Hypothalamus (tissue), 51 donors: ENCODE measurements around the gene MYORG.
"Not testable (repeated sequence)": the region's sequence is repeated elsewhere in the genome, so short reads cannot be mapped to it uniquely, and the experiment has no call there.

Experiments
- DNase-seq, 51 donors: peaks; one replicate each; lab custom pipeline; 2025; lab: John Stamatoyannopoulos, UW

The MYORG gene

GRCh38 chr9:34338079-34338478 lies 38.6 kb downstream of the MYORG start:
- DNase-seq: not testable (repeated sequence)

- DNase-seq: no peak
Measured at GRCh38 chr9:34337403-34337802, 39.3 kb downstream of the MYORG start.

DNA sequence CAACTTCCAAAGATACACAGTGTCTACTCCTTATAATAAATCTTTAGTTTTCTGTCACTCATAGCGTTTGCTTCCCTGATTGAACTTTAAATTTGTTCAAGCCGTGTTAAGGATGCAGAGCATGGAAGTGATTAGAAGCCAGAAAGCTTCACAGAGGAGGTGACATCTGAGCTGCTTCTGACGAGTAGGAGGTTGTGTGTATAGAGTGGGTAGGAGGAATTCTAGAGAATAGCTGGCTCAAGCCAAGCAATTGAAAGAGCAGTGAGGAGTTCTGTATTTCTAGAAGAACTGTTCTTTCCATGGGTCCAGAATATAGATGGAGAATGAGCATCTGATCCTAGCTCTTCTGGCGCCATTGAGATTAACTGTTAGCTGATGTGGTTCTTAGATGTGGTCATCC lies 41.3 kb downstream of the MYORG start:
- DNase-seq: no peak

DNA sequence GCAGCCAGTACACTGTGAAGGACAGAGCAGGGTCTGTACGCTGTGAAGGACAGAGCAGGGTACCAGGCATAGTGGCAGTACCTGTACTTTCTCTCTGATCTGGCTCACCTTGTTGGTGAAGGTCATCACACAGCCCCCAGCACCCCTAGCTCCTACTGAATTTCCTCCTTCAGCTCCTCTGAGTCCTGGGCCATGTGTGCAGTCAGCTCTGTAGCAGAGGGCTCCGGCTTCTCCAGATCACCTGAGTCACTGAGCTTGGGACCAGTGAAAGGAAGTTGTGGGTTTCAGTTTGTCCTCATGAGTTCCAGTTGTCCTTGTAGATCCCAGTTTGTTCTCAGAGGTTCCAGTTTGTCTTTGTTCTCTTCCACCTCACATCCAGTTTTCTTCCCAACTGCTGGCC lies 41.8 kb downstream of the MYORG start:
- DNase-seq: peak in 3 of 51 donors; percentile 19 to 74 (median 46)

DNA sequence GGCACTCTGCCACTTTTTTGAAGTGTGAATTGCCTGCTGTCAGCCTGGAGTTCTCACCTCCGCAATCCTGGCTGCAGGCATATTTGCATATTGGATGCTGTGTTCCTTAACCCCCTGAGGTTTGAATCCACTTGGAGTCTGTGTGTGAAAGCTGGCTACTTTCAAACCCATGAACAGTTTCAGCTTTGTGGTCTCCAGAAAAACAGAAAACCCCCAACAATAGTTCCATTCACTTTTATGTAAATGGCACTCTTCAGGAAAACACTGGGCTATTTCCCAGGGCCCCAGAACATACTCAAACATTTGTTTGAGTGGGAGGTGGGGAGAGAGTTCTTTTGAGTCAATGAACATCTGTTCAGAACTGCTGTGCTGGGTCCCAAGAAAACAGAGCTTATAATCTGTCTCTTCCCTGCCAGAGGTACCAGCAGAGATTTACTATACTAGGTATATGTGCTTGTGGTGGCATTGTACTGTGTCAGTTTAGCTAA lies 42.3 kb downstream of the MYORG start:
- peak in 34 of 51 donors; percentile 12 to 91 (median 56) for DNase-seq

DNA sequence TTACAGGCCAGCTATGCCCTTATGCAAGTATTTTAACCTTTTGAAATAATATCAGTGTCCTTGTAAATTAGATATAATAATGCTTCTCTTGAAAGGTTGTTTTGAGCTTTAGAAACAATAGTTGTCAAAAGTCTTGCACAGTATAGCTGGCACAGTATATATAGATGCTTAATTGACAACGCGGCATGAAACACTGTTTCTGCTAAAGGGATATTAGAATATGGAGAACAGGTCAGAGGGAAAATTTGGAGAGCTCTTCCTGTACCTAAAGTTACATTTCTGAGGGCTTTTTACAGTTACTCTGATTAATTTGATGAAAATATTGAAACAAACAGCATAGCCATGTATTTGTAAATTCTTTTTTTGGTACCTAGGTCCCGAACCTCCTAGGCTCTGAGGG lies 42.9 kb downstream of the MYORG start:
- no peak for DNase-seq

DNA sequence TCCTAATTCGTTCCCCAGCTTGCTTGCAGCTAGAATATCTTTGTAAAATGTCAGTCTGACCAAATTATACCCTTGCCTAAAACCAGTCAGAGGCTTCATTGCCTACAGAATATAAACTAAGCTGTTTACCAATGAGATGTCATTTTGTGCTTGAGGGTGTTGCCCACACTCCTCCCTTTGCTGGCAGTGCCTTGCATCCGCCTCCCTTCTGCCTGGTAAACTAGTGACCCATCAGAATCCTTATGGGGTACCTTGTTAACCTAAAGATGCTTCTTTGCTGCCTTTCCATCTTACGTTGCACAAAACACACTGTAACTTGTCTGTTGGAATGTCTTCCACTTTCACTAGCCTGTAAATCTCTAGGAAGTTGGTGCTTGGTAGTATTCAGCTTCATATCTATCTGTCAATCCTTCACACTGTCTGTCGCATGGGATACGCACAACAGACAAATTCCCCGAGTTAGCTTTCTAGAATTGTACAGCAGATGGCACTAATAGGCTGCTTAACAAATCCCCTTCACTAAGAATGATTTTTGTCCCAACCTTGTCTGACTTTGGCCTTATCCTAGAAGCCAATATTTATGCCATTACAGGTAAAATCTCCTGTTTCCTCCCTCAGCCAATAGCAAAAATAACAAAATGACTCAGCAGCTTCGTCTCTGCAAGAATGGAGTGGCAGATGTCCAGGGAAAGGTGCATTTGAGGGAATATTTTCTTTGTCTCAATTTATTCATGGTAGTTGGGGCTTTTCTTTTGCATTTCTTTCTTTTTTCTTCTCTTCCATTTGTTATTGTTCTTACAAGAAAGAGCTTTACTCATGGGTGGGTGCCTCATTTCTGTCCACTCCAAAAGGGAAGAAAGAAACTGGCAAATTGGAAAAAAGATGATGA lies 44.4 kb downstream of the MYORG start:
- DNase-seq: peak in 6 of 51 donors; percentile 14 to 82 (median 50)

- no peak for DNase-seq
Measured at GRCh38 chr9:34331196-34331595, 45.5 kb downstream of the MYORG start.

GRCh38 chr9:34328987-34329832 lies 47.5 kb downstream of the MYORG start, which contains the start of the genes KIF24 and NUDT2:
Gene KIF24 (minus strand): TSS chr9:34329268. CDS start chr9:34311346, 17,922 bp downstream.
Gene NUDT2 (plus strand): TSS chr9:34329569. CDS start chr9:34339040, 9,471 bp downstream.
- DNase-seq: peak; percentile 58 to 99 (median 95)

- DNase-seq: peak in 1 of 51 donors; percentile 46
Measured at GRCh38 chr9:34328500-34328986, 48.2 kb downstream of the MYORG start.

DNA sequence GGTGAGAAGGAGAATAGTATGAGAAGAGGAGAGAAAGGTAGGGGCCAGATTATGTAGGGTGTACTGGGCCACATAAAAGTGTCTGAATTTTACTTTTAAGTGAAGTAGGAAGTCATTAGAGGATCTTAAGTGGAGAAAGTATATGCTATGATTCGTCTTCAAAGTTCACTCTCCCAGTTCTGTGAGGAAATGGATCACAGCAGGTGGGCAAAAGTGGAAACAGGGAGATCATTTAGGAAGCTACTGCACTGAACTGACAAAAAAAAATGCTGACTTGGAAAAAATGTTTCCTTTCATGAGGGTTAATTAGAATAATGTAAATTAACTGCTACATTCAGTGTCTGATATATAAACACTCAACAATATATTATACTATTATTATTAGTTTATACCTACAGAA lies 50.0 kb downstream of the MYORG start:
- no peak for DNase-seq

GRCh38 chr9:34322899-34323591 lies 53.7 kb downstream of the MYORG start:
- no peak for DNase-seq

DNA sequence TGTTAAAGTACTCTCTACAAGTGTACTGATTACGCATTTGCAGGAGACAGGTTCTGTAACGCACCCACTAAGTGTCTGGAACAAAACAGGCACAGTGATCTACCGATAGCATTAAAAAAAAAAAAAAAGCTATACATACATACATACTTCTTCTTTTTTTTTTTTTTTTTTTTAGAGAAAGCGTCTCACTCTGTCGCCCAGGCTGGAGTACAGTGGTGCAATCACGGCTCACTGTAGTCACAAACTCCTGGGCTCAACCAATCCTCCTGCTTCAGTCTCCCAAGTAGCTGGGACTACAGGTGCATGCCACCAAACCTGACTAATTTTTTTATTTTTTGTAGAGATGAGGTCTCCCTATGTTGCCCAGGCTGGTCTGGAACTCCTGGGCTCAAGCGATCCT lies 55.2 kb downstream of the MYORG start:
- DNase-seq: no peak

- no peak for DNase-seq
Measured at GRCh38 chr9:34318163-34318790, 58.4 kb downstream of the MYORG start.

DNA sequence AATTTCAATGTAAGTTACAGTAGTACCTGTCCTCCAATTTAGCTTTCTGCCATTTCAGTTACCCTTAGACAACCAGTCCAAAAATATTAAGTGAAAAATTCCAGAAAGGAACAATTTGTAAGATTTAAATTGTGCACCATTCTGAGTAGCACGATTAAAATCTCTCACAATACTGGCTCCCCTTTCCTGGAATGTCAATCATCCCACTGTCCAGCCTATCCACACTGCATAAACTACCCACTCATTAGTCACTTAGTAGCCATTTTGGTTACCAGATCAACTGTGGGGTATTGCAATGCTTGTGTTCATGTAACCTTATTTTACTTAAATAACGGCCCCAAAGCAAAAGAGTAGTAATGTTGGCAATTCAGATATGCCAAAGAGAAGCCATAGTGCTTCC lies 59.3 kb downstream of the MYORG start:
- no peak for DNase-seq
